ENCODE results near the gene FERMT3. TPM values are rescaled to one million over a fixed set of nuclear protein-coding genes. Genes with fewer than 3 reads are reported as not detected.

FERMT3 gene
- total and polyA plus RNA-seq, 2 of the 13 experiments (the other 11 are each of a cell fraction or from before 2014, with no cell fraction given), result 0.29 TPM; not detected in 1

GRCh38 chr11:64268893-64269539, 62.5 kb downstream of the FERMT3 start (continued):
- TF ChIP-seq CEBPZ (IDR thresholded peaks at IDR 0.05; ENCODE audit: low read length) (no peak), ZNF138 (CRISPR knock-in tag; IDR thresholded peaks at IDR 0.05; ENCODE audit: low read depth) (no peak), TOPORS (CRISPR knock-in tag; IDR thresholded peaks at IDR 0.05) (no peak), ZNF331 (CRISPR knock-in tag; IDR thresholded peaks at IDR 0.05) (no peak), KLF9 (CRISPR knock-in tag; IDR thresholded peaks at IDR 0.05; ENCODE audit: low read depth) (no peak), XRCC5 (optimal IDR thresholded peaks at IDR 0.05; ENCODE audit: low read length) (peak; percentile 27), DBP (CRISPR knock-in tag; IDR thresholded peaks at IDR 0.05; ENCODE audit: not compliant biosample characterization) (peak; percentile 27), ZBTB8A (CRISPR knock-in tag; IDR thresholded peaks at IDR 0.05; ENCODE audit: borderline replicate concordance, low read depth) (no peak), ZFP36 (IDR thresholded peaks at IDR 0.05; ENCODE audit: borderline replicate concordance, low read depth, low read length, partially characterized antibody) (peak; percentile 98), TRIM24 (CRISPR knock-in tag; IDR thresholded peaks at IDR 0.05) (no peak), KLF12 (CRISPR knock-in tag; IDR thresholded peaks at IDR 0.05; ENCODE audit: borderline replicate concordance) (no peak), ZNF234 (CRISPR knock-in tag; conservative IDR thresholded peaks at IDR 0.05) (0 out of 2 replicates have a peak, but pooled peaks have one; percentile 19), ZNF782 (CRISPR knock-in tag; IDR thresholded peaks at IDR 0.05; ENCODE audit: borderline replicate concordance) (0 out of 2 replicates have a peak, but pooled peaks have one; percentile 68)
- TF ChIP-seq, protein P1, sequence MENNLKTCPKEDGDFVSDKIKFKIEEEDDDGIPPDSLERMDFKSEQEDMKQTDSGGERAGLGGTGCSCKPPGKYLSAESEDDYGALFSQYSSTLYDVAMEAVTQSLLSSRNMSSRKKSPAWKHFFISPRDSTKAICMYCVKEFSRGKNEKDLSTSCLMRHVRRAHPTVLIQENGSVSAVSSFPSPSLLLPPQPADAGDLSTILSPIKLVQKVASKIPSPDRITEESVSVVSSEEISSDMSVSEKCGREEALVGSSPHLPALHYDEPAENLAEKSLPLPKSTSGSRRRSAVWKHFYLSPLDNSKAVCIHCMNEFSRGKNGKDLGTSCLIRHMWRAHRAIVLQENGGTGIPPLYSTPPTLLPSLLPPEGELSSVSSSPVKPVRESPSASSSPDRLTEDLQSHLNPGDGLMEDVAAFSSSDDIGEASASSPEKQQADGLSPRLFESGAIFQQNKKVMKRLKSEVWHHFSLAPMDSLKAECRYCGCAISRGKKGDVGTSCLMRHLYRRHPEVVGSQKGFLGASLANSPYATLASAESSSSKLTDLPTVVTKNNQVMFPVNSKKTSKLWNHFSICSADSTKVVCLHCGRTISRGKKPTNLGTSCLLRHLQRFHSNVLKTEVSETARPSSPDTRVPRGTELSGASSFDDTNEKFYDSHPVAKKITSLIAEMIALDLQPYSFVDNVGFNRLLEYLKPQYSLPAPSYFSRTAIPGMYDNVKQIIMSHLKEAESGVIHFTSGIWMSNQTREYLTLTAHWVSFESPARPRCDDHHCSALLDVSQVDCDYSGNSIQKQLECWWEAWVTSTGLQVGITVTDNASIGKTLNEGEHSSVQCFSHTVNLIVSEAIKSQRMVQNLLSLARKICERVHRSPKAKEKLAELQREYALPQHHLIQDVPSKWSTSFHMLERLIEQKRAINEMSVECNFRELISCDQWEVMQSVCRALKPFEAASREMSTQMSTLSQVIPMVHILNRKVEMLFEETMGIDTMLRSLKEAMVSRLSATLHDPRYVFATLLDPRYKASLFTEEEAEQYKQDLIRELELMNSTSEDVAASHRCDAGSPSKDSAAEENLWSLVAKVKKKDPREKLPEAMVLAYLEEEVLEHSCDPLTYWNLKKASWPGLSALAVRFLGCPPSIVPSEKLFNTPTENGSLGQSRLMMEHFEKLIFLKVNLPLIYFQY (CRISPR knock-in tag; IDR thresholded peaks at IDR 0.05; ENCODE audit: borderline replicate concordance), result no peak
- TF ChIP-seq, protein P2, sequence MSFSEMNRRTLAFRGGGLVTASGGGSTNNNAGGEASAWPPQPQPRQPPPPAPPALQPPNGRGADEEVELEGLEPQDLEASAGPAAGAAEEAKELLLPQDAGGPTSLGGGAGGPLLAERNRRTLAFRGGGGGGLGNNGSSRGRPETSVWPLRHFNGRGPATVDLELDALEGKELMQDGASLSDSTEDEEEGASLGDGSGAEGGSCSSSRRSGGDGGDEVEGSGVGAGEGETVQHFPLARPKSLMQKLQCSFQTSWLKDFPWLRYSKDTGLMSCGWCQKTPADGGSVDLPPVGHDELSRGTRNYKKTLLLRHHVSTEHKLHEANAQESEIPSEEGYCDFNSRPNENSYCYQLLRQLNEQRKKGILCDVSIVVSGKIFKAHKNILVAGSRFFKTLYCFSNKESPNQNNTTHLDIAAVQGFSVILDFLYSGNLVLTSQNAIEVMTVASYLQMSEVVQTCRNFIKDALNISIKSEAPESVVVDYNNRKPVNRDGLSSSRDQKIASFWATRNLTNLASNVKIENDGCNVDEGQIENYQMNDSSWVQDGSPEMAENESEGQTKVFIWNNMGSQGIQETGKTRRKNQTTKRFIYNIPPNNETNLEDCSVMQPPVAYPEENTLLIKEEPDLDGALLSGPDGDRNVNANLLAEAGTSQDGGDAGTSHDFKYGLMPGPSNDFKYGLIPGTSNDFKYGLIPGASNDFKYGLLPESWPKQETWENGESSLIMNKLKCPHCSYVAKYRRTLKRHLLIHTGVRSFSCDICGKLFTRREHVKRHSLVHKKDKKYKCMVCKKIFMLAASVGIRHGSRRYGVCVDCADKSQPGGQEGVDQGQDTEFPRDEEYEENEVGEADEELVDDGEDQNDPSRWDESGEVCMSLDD (CRISPR knock-in tag; IDR thresholded peaks at IDR 0.05; ENCODE audit: borderline replicate concordance), result no peak
- TF ChIP-seq, protein P3, sequence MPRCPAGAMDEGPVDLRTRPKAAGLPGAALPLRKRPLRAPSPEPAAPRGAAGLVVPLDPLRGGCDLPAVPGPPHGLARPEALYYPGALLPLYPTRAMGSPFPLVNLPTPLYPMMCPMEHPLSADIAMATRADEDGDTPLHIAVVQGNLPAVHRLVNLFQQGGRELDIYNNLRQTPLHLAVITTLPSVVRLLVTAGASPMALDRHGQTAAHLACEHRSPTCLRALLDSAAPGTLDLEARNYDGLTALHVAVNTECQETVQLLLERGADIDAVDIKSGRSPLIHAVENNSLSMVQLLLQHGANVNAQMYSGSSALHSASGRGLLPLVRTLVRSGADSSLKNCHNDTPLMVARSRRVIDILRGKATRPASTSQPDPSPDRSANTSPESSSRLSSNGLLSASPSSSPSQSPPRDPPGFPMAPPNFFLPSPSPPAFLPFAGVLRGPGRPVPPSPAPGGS (CRISPR knock-in tag; IDR thresholded peaks at IDR 0.05), result 0 out of 2 replicates have a peak, but pooled peaks have one; percentile 6
